PC-9 (cell line): Measurements from ENCODE around the gene CHRDL2. TPM values are rescaled to one million over a fixed set of nuclear protein-coding genes. Genes with fewer than 3 reads are reported as not detected.

Experiments used
- Bru-seq: library from RNA; stranded (reverse); fragments of 400-500 nt; gene quantifications from one replicate; lab custom pipeline; 2021; lab: Mats Ljungman, UMichigan
- BruChase-seq, 2 experiments: library from RNA; stranded (reverse); fragments of 400-500 nt; gene quantifications; one replicate each; lab custom pipeline; 2021; lab: Mats Ljungman, UMichigan
- BruUV-seq: library from RNA; stranded (reverse); fragments of 400-500 nt; replicated peaks from 2 replicates; lab custom pipeline; 2021; lab: Mats Ljungman, UMichigan
- CTCF ChIA-PET: fragments of 300-600 bp; sonication (Branson Sonifier 250); formaldehyde crosslinking; loops from one replicate; lab custom pipeline; 2022; ENCODE audit warnings: antibody characterized with exemption; lab: Charles Lee
- POLR2A ChIA-PET: fragments of 300-600 bp; sonication (Branson Sonifier 250); formaldehyde crosslinking; loops from one replicate; lab custom pipeline; 2022; ENCODE audit warnings: antibody characterized with exemption; ENCODE audit not compliant: unreplicated experiment; lab: Charles Lee
- DNase-seq, 2 experiments: peaks; one replicate each; pipeline versions ENCODE4 v3.0.0 to v3.0.0-alpha.2; 2015 to 2022; ENCODE audit warnings: mixed read lengths in 1 of 2
- H2AFZ ChIP-seq: fragments of 200-600 bp; sonication (generic); 2 replicates; pipeline ENCODE4 v1.8.1; 2017; ENCODE audit warnings: antibody characterized with exemption
- H3F3A ChIP-seq: fragments of 200-600 bp; sonication (generic); 2 replicates; pipeline ENCODE4 v1.8.1; 2017; ENCODE audit warnings: antibody characterized with exemption, mild to moderate bottlenecking, low read depth; ENCODE audit not compliant: insufficient read depth
- H3K27ac ChIP-seq: fragments of 200-600 bp; sonication (generic); 2 replicates; pipeline ENCODE4 v1.6.1; 2016; ENCODE audit warnings: mixed run types
- H3K27me3 ChIP-seq: fragments of 200-600 bp; sonication (generic); 2 replicates; pipeline ENCODE4 v1.6.1; 2016; ENCODE audit warnings: low read depth, mixed run types; ENCODE audit not compliant: insufficient read depth
- H3K36me3 ChIP-seq: fragments of 200-600 bp; sonication (generic); 2 replicates; pipeline ENCODE4 v1.6.1; 2016; ENCODE audit warnings: low read depth, mixed run types
- H3K4me1 ChIP-seq: fragments of 200-600 bp; sonication (generic); replicated peaks from 2 replicates; pipeline ENCODE4 v1.6.1; 2016; ENCODE audit warnings: mixed run types; ENCODE audit not compliant: insufficient read depth
- H3K4me2 ChIP-seq: fragments of 200-600 bp; sonication (generic); 2 replicates; pipeline ENCODE4 v1.6.1; 2017; ENCODE audit warnings: mixed run types
- H3K4me3 ChIP-seq: fragments of 200-600 bp; sonication (generic); 2 replicates; pipeline ENCODE4 v1.6.1; 2016; ENCODE audit warnings: mixed run types
- H3K79me2 ChIP-seq: fragments of 200-600 bp; sonication (generic); 2 replicates; pipeline ENCODE4 v1.6.1; 2017; ENCODE audit warnings: low read depth, mixed run types
- H3K9me2 ChIP-seq: fragments of 200-600 bp; sonication (generic); 2 replicates; pipeline ENCODE4 v1.8.1; 2017; ENCODE audit warnings: mild to moderate bottlenecking; ENCODE audit not compliant: insufficient read depth
- H3K9me3 ChIP-seq: fragments of 200-600 bp; sonication (generic); 2 replicates; pipeline ENCODE4 v1.8.1; 2016; ENCODE audit warnings: low read depth; ENCODE audit not compliant: insufficient read depth
- H4K20me1 ChIP-seq: fragments of 200-600 bp; sonication (generic); 2 replicates; pipeline ENCODE4 v1.8.1; 2017; ENCODE audit not compliant: insufficient read depth
- CTCF ChIP-seq: fragments of 200-600 bp; sonication (generic); conservative IDR thresholded peaks from 2 replicates; pipeline ENCODE4 v1.6.1; 2017; ENCODE audit warnings: mixed run types, antibody characterized with exemption, mild to moderate bottlenecking, moderate library complexity
- EZH2 ChIP-seq: fragments of 200-600 bp; sonication (generic); IDR thresholded peaks from 2 replicates; pipeline ENCODE4 v1.8.0; 2017; ENCODE audit warnings: antibody characterized with exemption, low read depth
- intact Hi-C: fragments of 100-400 bp; cut with micrococcal nuclease; formaldehyde crosslinking; loops from one replicate; pipeline ENCODE4 v1.10.0; 2022; ENCODE audit not compliant: unreplicated experiment
- long read RNA-seq: library from polyadenylated mRNA; stranded (forward); transcript quantifications from one replicate; pipeline ENCODE4 v2.0.0, GENCODE V29; 2022
- total RNA-seq: library from RNA; stranded (reverse); gene quantifications from 2 replicates; pipeline ENCODE4 v1.2.3, GENCODE V29; 2021

The CHRDL2 gene
- total RNA-seq (not detected in 2 replicates), Bru-seq, nascent RNA (percentile 5 among the genes with signal in this experiment), BruChase-seq, experiment 1, labeled RNA remaining after a 2-hour chase (percentile 4 among the genes with signal in this experiment), BruChase-seq, experiment 2, labeled RNA remaining after a 6-hour chase (percentile 3 among the genes with signal in this experiment)
- long read RNA-seq: 0 reads

GRCh38 chr11:74731301-74732094, at the start of gene CHRDL2:
Gene CHRDL2 (minus strand): TSS chr11:74731426. CDS start chr11:74730888, 538 bp downstream.
- Histone ChIP-seq H3K4me1 (no peaks in the 10 kb centered on the region), H3K9me3 (no peaks in the 10 kb centered on the region), H3K4me3 (no peak within 1 kb of the TSS), H3K79me2 (no peaks in the 10 kb centered on the region), H4K20me1 (no peaks in the 10 kb centered on the region), H3K36me3 (no peaks in the 10 kb centered on the region), H3F3A (no peaks in the 10 kb centered on the region), H3K4me2 (no peak within 1 kb of the TSS), H2AFZ (no peak within 1 kb of the TSS), H3K27ac (no peak within 1 kb of the TSS), H3K27me3 (peaks cover 17% of the 10 kb centered on the region), H3K9me2 (no peaks in the 10 kb centered on the region)
- TF ChIP-seq CTCF: no peak
- TF ChIP-seq EZH2: no peak
- ChIA-PET POLR2A (no interaction called here), CTCF (no interaction called here)
- intact Hi-C loops: loop anchor here (10.0 kb wide), 1 partner anchor 477 kb away; no protein-coding TSS in a partner anchor
- BruUV-seq: no TSS peak
- no peak for DNase-seq

GRCh38 chr11:74780248-74781005, 49.2 kb upstream of the CHRDL2 start:
- CTCF ChIA-PET: no interaction called here
- TF ChIP-seq CTCF: no peak
- TF ChIP-seq EZH2: no peak
- peaks cover 30% of the 10 kb centered on the region for H3K4me1 ChIP-seq
- intact Hi-C loops: no loop called here
- DNase-seq: no peak
- H3K27me3 ChIP-seq: no peaks in the 10 kb centered on the region
- no peaks in the 10 kb centered on the region for H3K9me3 ChIP-seq
- H3K4me3 ChIP-seq: no peak overlapping the region
- BruUV-seq: no TSS peak
- no peak overlapping the region for H2AFZ ChIP-seq
- no peak overlapping the region for H3K4me2 ChIP-seq
- H3K36me3 ChIP-seq: no peaks in the 10 kb centered on the region
- H3K79me2 ChIP-seq: peaks cover 95% of the 10 kb centered on the region
- peaks cover 19% of the 10 kb centered on the region for H4K20me1 ChIP-seq
- POLR2A ChIA-PET: no interaction called here
- no peak overlapping the region for H3K27ac ChIP-seq
- H3K9me2 ChIP-seq: no peaks in the 10 kb centered on the region
- H3F3A ChIP-seq: peaks cover 10% of the 10 kb centered on the region

GRCh38 chr11:74778581-74778980, 47.4 kb upstream of the CHRDL2 start:
- Histone ChIP-seq H2AFZ (no peak overlapping the region), H3F3A (peaks cover 8% of the 10 kb centered on the region), H3K9me3 (no peaks in the 10 kb centered on the region), H4K20me1 (peaks cover 22% of the 10 kb centered on the region; the same call in 1 of the 2 replicates), H3K27ac (no peak overlapping the region), H3K27me3 (no peaks in the 10 kb centered on the region), H3K36me3 (no peaks in the 10 kb centered on the region), H3K79me2 (peaks cover 95% of the 10 kb centered on the region), H3K4me1 (peaks cover 23% of the 10 kb centered on the region), H3K9me2 (no peaks in the 10 kb centered on the region), H3K4me3 (no peak overlapping the region), H3K4me2 (no peak overlapping the region)
- intact Hi-C loops: no loop called here
- POLR2A ChIA-PET: no interaction called here
- BruUV-seq: no TSS peak
- CTCF ChIA-PET: no interaction called here
- TF ChIP-seq EZH2 (no peak), CTCF (no peak)
- DNase-seq: no peak
